T1000 (cell line): ENCODE results near the gene PLEKHA3.
A peak's percentile ranks its signal among the peaks of the same experiment; 100 is the strongest.
"Not testable (repeated sequence)": the region's sequence is repeated elsewhere in the genome, so short reads cannot be mapped to it uniquely, and the experiment has no call there.

ENCODE experiments used
- DNase-seq: peaks from one replicate; lab custom pipeline; 2025; ENCODE audit warnings: mixed read lengths; lab: John Stamatoyannopoulos, UW

The PLEKHA3 gene

DNA sequence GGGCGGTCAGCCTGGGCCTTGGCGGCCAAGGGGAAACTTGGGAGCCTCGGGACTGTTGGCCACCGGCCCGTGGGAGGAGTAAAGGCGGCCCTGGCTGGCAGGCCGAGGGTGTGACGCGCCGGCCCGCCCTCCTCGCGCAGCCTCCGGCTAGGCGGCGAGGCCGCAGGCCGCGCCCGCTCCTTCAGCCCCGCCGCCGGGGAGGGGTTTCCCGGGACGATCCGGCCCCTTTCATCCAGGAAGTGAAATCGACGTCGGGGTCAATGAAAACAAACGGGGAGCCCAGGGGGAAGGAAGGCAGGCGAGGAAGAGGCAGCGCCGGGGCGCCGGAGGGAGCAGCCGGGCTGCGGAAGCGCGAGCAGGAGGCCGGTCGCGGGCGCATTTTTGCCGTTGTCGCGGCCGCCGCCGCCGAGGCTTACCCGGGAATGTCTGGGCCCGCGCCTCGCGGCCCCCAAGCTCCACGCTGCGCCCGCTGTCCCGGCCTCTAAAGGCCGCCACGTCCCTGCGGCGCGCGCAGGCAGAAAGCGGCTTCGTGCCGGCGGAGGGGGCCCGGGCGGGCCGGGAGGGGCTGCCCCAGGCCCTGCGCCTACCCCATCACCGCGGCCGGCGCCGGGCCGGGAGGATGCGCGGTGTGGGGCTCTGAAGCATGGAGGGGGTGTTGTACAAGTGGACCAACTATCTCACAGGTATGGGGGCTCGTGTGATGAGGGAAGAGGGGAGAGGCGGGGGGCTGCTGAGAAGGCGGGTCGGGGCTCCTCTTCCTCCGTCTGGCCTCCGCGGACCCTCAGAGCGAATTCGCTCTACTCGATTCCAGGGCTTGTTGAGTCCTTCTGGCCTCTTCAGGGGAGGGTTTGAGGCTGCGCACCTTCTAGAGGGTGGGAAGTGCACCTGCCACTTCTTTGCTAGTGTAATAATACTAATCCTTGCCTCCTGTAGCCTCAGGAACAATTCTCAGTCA, at the start of gene PLEKHA3:
PLEKHA3 (plus strand) TSS at position 231 of the 955 bp plus-strand sequence; CDS start at position 644, 413 bp downstream.
- DNase-seq: peak; percentile 96

DNA sequence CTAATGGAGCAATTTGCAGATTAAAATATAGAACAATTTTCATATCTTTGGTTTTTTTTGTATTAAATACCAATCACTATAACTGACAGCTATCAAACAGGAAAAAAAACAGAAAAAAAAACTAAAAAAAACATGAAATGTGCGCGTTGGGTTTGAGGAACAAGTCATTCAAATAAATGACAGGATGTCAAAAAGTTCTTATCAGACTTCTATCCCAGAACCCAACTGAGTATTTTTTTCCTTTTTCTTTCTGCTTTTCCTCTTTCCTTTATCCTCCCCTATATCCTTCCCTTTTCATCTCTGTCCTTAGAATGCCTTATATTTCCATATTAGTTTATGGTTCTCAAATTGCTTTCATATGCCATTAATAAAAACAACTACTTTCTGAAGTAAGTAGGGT, 43.6 kb upstream of the PLEKHA3 start:
- no peak for DNase-seq

DNA sequence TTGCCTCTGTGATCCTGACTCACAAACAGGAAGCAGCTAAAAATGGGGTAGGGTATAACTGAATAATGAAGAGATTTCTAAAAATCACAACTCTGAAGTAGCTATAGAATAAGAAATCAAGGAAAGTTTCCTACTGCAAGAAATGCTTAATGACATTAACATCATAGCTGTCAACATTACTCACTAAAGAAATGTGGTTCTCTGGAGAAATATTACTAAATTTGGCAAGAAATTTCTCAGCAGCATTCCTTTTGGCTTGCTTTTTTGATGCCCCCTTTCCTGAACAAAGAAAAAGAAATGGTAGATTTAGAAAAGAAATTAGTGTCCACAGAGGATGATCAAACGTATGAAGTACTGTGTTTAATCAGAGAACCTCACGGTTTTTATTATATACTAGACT, 38.8 kb upstream of the PLEKHA3 start:
- DNase-seq: no peak

DNA sequence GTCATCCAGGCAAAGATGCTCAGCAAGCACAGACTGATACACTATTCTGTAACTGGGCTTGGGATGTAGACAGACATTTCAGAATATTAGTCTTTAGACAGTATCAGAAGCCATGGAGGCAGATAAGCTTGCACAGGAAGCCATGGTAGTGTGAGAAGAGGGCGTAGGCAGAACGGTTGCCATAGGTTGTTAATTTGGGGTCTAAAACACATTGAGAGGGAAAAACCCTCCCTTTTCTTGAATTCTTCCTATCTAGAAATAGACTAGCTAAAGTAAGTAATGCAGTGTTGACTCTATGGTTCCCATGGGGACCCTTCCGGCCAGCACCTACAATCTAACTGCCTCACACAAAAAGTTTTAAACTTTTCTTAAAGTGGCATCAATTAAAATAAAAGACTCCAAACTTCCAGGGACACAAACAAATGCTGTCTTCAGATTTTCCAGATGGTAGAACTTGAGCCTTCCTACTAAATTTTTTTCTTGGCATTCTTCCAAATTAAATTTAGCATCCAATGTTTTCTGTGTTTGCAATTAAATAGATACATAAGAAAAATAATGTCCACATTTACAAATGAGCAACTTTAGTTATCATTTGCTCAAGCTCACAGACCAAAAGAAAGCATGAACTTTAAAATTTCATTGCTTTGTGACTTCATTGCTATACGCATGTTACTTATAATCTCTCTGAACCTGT, 31.1 kb upstream of the PLEKHA3 start:
- DNase-seq: no peak

DNA sequence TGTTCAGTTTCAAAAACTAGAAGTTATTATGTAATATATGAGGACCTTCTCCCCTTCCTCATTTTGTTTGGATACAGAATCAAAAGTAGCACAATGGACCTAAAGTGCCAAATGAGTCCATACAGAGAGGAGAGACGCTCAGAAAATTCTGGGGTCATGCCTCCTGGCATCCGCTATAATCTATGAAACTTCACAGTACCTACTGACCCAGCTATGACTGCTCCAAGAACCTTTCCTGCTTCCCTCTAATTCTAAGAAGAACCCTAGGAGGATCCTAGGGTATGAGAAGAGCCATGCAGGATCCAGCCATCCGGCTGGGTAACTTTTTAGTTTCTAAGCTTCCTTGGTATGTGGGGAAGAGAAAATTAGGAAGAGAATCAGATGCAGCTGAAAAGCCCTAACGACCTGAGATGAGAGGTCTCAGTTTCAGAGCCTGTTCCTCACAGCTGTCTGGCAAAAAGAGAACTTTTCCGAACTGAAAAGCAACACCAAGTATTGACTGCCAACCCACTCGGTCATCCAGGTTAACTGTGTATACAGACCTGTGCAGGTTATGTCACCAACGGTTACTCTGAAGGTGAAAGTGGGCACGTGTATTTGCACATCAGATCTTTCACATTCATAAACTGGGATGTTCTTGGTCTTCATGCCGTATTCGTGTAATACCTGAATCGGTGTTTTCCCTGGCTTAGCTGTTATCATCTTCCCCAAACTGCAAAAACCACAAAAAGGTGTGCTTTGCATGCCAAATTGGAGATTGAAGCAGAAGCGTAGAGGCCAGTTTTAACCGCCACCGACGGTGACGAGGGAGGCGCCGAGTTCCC, 30.3 kb upstream of the PLEKHA3 start:
- DNase-seq: no peak

DNA sequence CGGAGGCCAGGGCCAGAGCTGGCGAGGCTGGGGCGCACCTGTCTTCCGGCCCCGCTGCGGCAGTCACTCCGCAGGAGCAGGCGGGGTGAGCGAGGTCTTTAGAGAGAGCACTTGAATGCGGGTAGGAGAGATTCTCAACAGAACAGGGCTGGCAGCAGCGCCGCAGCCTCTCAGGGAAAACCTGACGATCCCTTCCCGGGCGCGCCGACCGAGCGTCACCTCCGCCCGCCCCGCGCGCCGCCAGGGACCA, 29.8 kb upstream of the PLEKHA3 start:
- DNase-seq: no peak

DNA sequence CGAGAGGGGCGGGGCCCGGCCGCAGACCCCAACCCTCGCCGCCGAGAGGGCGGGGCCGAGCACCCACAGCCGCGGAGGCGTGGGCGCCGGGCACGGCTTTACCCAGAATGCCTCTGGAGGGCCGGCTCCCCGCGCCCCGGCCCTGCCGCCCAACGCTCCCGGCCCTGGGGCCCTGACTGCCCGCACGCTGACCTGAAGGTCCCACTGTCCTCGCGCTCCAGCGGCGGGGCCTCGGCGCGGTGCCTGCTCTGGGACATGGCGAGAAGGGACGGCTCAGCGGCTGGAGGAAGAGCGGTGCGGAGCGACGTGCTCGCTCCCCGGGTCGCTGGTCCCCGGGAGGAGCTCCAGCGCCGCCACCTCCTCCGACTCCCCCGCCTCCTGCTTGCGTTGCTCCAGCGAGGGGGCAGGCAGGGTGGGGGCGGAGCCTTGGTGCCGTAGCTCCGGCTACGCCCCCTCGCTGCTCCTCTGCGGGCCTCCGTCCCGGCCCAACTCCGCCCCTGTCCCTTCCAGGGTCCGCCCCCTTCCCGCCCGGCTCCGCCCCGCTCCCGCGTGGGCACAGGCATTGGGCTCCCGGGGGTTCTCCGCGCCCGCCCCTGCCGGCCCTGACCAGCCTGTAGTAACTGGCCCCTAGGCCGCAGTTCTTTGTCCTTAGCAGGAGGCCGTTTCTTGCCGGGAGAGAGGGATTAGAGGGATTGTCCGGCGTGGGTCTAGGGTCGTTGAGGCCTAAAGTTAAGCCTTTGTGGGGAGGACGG, 29.3 kb upstream of the PLEKHA3 start, which contains the start of the genes PJVK and PRKRA:
PJVK (plus strand) TSS at position 605 of the 752 bp plus-strand sequence. CDS start 2,032 bp downstream, outside the sequence.
PRKRA (minus strand) TSS at position 402 of the 752 bp plus-strand sequence; CDS start at position 257, 145 bp downstream.
- DNase-seq: peak; percentile 94

DNA sequence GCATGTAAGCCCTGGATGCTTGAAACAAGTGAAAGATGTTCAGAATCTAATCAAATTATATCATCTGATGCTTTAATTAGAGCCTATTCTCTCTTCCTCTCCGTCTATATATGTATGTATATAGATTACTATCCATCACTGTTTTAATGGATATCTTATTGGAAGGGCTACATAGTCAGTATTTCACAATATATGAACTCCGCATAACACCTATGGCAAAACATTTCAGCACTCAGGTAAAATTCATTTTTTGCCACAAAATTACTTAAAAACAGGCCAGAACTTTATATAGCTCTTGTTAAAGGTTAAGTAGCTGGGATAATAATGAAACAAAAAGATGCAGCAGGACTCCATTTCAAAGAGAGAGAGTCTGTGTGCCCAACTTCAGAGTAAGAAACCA, 27.9 kb upstream of the PLEKHA3 start:
- no peak for DNase-seq

DNA sequence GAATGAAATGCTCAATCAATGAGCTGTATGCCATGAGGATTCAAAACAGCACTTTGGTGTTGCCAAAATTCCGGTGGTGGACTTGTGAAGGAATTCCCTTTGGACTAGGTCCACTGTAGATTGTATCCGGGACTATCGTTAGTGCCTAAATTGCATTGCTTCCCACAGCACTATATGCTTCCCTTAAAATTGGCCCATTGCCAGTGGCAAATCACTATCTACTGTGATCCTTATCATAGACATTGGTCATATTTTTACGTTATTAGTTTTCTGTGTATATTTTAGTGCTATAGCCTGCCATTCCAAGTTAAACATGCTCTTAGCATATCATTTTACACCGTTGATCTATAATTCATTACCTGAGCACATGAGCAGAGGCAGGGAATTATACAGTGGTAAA, 27.4 kb upstream of the PLEKHA3 start:
- no peak for DNase-seq

DNA sequence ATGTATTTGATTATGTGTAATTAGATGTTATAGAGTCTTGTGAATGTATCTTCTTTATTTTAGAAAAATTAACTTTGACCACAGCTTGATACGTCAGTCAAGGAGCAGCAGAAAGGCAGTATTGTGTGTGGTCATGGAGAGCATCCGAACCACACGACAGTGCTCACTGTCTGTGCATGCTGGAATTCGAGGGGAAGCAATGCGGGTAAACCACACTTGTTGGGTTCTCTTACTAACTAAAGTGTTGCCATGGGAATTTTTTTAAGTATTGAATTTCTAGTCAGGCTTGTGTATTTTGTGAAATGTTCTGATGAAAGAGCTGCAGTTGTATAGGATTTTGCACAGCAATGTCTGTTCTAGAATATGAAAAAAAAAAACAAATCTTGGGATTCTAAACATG, 24.3 kb upstream of the PLEKHA3 start:
- no peak for DNase-seq

DNA sequence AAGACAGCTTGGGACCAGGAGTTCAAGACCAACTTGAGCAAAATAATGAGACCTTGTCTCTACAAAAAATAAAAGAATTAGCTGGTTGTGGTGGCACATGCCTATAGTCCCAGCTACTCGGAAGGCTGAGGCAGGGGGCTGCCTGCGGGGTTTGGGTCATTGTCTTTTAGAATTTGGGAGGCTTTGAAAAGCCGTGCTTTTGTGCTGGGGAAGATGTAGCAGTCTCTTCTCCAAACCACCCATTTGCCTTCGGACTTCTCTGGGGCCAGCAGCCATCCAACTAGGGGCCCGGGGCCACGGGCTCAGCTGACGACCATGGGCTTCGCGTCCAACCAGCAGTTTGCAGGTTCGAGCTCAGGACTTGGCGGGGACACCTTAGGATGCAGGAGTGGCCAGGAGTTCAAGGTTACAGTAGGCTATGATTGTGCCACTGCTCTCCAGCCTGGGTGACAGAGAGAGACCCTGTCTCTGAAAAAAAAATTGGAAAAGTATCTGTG, 22.8 kb upstream of the PLEKHA3 start:
- no peak for DNase-seq

DNA sequence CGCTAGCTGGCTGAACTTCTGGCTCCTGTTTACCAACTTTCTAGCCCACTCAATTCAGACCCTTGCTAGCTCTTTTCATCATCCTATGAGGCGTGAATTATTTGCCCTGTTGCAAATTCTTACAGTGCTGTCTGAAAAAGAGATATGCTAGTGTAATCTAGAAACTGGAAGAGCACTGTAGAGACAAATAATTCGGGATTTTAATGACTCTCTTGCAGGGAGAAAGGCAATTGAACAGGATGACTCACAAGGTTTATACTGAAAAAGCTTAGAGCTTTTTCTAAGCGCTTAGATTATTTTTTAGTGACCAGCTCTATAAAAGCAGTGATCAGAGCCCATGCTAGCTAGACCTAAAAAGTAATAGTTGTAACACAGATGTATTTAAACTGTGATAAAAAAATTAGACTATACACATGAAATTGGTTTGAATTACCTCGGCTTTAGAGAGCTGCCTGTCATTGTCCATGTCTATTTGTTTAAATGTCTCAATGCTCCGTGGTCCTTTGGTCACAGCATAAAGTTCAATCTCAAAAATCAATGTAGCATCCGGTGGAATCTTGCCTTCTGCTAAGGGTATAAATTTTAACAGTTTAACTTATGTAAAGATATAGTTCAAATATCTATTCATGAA, 10.9 kb upstream of the PLEKHA3 start:
- DNase-seq: no peak

DNA sequence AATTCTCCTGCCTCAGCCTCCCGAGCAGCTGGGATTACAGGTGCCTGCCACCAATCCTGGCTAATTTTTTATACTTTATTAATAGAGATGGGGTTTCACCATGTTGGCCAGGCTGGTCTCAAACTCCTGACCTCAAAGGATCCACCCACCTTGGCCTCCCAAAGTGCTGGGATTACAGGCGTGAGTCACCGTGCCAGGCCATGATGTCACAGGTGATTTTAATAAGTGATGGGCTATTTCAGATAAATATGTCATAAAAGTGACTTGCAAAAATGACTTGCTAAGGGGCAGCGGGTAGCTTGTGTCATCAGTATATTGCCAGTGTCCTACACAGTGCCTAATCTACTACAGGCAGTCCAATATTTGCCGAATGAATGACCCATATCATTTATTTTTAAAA, 8.9 kb upstream of the PLEKHA3 start:
- not testable (repeated sequence) for DNase-seq

DNA sequence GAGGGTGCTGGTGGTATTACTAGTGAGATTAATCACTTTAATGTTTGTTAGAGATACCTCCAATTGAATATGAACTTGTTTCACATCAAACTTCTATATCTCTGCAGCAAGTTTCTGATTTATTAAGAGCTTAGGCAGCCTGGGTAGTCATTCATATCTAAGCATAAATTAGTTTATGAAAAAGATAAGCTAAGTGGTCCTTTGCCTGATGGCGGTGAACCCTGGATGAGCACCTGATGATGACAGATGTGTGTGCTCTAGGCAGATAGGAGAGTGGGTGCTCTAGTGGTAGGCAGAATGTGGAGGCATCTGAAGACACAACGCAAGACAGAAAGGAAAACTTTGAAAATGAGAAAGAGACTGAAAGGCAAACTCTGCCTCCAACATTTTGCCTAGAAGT, 6.9 kb upstream of the PLEKHA3 start:
- DNase-seq: no peak

DNA sequence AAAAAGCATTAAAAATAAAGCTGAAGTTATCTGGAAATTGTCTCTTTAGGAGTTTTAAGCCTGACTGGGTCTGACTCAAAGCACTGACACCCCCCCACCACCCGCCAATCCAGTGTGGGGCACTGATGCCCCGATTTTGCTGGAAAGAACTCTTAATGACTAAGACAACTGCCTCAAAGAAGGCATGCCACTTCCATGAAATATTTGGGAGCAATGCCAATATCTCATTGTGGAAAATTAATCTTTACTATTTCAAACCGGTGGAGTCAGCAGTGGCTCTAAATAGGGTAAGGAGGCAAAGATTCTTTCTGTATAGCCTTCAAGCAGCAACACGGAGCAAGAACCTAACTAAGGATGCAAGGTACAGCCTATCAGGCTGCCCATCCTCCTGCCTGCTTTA, 6.3 kb upstream of the PLEKHA3 start:
- DNase-seq: no peak

DNA sequence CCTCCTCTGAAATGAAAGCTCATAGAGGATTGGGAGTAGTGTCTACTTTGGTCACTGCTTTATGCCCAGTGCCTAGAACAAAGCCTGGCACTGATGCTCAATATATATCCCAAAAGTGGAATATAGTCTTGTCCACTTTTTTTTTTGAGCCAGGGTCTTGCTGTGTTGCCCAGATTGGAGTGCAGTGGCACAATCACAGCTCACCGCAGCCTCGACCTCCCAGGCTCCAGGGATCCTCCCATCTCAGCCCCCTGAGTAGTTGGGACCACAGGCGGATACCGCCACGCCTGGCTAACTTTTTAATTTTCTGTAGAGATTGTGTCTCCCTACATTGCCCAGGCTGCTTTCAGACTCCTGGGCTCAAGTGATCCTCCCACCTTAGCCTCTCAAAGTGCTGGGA, 5.7 kb upstream of the PLEKHA3 start:
- DNase-seq: no peak

DNA sequence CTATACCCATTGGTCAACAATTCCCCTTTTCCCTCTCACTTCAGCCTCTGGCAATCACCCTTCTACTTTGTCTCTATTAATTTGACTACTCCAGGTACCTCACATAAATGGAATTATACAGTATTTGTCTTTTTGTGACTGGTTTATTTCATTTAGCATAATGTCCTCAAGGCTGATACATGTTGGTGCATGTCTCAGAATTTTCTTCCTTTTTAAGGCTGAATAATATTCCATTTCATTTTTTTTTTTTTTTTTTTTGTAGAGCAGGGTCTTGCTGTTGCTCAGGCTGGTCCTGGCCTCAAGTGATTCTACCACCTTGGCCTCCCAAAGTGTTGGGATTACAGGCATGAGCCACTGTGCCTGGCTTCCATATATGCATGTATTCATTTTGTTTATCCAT, 3.8 kb upstream of the PLEKHA3 start:
- no peak for DNase-seq

DNA sequence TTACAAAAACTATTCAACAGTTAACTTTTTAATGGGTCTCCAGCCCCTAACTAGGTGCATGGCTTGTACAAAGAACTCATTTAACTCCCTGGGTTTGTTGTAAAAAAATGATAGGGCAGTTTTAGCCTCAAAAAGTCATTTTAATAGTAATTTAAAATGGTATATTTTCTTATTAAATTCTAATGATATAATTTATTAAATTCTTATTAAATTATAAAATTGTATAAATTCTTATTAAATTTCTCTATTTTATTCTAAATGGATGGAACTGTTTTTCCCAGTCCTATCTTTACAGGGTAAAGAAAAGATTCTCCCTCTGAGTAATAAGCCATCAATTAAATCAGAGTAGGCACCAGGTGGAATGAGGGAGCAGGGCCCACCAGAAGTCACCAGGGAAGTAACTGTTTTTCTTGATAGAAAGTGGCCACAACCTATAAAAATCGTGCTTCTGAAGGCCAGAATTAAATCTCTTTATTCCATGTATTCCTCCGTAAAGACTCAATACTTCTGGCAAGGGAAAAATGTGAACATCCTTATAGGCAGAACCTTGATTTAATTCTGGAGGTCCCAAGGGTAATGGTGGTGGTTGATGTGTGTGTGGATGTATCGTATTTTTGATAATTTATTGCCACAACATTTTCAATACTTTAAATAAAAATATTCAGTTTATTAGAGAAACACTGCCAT, 2.7 kb upstream of the PLEKHA3 start:
- no peak for DNase-seq

DNA sequence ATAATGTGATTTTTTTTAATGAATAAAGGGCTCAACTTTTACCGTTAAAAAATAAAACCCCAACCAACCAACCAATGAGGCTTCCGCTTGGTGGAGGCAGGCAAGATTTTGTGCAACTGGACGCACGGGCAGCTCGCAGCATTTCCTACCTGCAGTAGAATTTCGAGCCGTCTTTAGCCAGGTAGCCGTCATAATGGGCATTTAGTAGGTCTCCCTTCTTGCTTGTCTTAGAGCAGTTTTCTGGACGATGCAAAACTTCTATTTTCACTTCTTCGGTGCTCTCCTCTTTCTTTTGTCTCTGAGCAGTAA, 2.2 kb upstream of the PLEKHA3 start:
- no peak for DNase-seq

DNA sequence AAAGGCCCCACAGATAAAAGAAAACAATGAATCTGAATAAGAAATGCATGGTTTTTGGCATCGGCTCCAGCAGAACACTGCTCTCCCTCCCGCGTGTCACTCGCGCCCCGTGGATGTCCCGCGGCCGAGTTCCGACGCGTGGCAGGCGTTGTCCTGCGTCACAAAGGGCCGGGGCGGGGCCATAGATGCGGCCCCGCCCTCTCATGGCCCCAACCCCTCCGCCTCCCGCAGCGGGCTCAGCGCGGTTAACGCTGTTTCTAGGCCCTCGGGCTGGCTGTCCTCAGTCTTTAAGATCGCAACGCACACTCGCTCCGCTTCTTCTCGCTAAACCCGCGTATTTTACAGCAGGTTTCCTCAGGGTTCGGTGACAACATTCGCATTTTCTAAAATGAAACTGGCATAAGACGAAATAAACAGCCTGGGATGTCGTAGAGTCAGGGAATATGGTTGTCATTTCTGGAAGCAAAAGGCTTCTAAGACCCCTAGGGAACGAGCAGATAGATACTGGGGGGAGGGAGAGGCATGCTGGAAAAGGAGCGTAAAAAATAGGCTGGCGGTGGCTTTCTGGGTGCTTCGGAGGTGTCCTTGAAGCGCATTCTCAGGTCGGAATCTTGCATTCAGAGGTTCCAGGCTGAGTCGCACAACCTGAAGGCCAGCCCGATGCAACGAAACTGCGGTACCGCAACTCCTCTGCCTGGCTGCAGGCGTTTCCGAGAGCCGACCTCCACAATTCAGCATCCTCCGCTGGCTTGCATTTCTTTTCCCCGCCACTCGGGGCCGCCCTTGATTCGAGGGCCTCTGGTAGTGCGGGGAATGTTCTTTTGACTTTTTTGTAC, 1.6 kb upstream of the PLEKHA3 start, which contains the start of gene FKBP7:
FKBP7 (minus strand) TSS at position 162 of the 836 bp plus-strand sequence; CDS start at position 61, 101 bp downstream.
- DNase-seq: peak; percentile 56
